Omental fat pad (tissue), 4 donors: ENCODE results near the gene OPCML. TPM values are rescaled to one million over a fixed set of nuclear protein-coding genes. Genes with fewer than 3 reads are reported as not detected.

ENCODE experiments used
- ATAC-seq: fragments of 150-250 bp; one replicate; pipeline ENCODE4 v1.9.1; 2016; ENCODE audit warnings: mild to moderate bottlenecking, moderate library complexity; ENCODE audit not compliant: low FRiP score
- DNase-seq: peaks from one replicate; pipeline ENCODE4 v3.0.0-alpha.2; 2019; ENCODE audit warnings: low spot score
- total RNA-seq, 4 donors: library from RNA; depleted of rRNA; stranded (reverse); fragments of >200 nt; gene quantifications; one replicate each; pipeline ENCODE4 v1.1.0, GENCODE V29; 2016
- TF ChIP-seq, protein P1 (sequence below), 3 donors: fragments of 450-650 bp; IDR thresholded peaks; one replicate each; pipeline ENCODE4 v1.5.1; 2016 to 2017; ENCODE audit warnings: antibody characterized with exemption in 3 of 3, mild to moderate bottlenecking in 3 of 3, moderate library complexity in 2 of 3

The OPCML gene
- total RNA-seq, 4 donors from 2014 or later = 0.32 TPM; not detected in 3

DNA sequence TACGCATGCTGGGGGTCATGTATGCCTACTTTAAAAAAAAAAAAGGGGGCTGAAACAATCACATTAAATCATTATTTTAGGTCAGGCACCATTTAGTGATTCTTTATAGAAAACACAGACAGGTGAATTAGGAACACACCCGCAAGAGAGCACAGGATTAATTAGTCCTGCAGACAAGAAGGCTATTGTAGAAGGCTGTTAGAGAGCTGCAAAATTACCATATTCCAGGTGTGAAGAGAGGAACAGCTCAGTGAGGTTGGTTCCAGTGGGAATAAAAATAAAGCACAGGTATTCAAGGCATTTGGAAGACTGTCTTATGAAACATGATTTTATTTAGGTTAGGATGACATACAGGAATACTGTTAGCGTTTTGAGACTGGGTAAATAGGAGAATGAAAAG is 649.1 kb downstream of the OPCML start:
- TF ChIP-seq, protein P1, sequence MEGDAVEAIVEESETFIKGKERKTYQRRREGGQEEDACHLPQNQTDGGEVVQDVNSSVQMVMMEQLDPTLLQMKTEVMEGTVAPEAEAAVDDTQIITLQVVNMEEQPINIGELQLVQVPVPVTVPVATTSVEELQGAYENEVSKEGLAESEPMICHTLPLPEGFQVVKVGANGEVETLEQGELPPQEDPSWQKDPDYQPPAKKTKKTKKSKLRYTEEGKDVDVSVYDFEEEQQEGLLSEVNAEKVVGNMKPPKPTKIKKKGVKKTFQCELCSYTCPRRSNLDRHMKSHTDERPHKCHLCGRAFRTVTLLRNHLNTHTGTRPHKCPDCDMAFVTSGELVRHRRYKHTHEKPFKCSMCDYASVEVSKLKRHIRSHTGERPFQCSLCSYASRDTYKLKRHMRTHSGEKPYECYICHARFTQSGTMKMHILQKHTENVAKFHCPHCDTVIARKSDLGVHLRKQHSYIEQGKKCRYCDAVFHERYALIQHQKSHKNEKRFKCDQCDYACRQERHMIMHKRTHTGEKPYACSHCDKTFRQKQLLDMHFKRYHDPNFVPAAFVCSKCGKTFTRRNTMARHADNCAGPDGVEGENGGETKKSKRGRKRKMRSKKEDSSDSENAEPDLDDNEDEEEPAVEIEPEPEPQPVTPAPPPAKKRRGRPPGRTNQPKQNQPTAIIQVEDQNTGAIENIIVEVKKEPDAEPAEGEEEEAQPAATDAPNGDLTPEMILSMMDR (IDR thresholded peaks at IDR 0.05) = no peak
- ATAC-seq (no peak), DNase-seq (no peak)

DNA sequence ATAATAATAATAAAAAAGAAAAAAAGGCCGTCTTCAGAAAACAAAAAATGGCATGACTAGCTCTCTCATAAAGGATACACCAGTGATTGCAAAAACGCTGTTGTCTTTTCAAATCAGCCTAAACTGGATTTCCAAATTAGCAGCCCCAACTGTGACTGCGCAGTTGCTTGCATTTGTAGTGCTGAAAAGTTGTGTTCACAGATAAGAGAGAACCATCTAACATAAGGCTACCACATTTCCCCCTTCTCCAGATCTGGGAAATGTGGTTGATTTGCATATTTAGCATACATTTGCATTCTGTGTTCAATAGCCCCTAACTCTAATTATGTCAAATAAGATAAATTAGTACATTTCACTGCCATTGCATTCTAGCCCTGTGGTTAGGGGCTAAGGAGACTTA is 650.7 kb downstream of the OPCML start:
- ATAC-seq = no peak
- TF ChIP-seq, protein P1 (IDR thresholded peaks at IDR 0.05) = no peak
- no peak for DNase-seq

DNA sequence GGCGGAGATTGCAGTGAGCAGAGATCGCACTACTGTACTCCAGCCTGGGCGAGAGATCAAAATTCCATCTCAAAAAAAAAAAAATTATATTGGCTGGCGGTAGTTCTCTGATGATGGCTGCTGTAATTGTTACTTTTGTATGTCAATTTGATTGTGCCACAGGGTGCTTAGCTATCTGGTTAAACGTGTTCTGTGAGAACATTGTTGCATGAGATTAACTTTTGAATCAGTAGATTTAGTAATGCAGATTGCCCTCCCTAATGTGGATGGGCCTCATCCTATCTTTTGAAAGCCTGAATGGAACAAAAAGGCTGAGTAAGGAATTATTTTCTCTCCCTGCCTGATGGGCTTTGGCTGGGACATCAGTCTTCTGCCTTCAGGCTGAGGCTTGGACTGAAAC is 654.2 kb downstream of the OPCML start:
- DNase-seq = no peak
- TF ChIP-seq, protein P1 (IDR thresholded peaks at IDR 0.05) = no peak
- no peak for ATAC-seq

DNA sequence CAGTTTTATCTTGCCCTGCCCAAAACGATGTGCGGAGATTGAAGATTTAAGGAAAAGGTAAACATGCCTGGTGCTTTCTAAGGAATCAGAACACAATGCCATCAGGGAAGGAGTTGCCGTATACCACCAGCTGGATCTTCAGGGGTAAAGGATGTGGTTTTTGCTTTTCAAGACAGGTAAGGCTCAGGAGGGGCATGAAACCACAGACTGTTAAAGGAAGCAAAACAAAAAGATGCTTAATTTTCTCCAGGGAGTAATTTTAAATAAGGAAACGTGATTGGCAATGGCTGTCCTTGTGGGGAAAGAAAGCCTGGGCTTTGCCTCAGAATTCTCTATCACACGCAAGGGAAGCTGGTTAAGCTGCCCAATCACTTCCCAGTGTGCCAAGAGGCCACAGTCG is 655.6 kb downstream of the OPCML start:
- DNase-seq (no peak), ATAC-seq (no peak)
- TF ChIP-seq, protein P1 (IDR thresholded peaks at IDR 0.05) = no peak

DNA sequence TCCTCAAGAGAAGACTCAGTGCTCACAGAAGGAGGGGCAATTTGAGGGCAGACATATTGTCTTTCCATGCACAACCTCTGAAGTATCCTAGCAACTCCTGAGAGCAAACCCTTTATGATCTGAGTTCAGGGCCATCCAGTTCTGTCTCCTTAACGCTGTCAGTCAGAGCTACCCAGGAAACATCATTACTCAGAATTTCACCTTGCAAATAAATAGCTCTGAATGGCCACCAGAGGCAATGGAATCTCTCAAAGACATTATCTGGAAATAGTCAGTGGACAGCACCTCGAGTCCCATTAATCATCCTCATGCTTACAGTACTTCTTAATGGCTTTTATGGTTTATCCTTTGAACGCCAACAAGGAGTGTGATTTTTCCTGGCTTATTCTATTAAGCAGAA is 656.1 kb downstream of the OPCML start:
- TF ChIP-seq, protein P1 (IDR thresholded peaks at IDR 0.05) = no peak
- no peak for DNase-seq

DNA sequence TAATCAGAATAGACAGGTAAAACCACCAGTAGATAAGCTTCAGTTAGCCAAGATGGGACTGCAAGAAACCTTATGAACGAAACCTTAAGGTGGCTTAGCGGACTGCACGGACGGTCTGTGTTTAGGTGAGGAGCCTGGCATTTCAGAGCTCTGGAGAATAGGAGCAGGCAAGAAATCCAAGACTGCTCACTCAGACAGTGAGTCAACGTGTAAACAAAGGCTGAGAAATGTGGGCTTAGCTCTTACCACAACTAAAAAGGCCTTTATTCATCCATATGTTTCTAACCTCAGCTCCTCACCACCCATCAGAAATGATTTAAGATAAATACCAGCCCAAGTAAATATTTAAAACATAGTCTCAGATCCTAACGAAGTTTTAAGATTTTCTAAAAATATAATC is 657.7 kb downstream of the OPCML start:
- TF ChIP-seq, protein P1 (IDR thresholded peaks at IDR 0.05) = no peak
- DNase-seq (no peak), ATAC-seq (no peak)

More for the DNA sequence above, 656.1 kb downstream of the OPCML start:
- no peak for ATAC-seq

DNA sequence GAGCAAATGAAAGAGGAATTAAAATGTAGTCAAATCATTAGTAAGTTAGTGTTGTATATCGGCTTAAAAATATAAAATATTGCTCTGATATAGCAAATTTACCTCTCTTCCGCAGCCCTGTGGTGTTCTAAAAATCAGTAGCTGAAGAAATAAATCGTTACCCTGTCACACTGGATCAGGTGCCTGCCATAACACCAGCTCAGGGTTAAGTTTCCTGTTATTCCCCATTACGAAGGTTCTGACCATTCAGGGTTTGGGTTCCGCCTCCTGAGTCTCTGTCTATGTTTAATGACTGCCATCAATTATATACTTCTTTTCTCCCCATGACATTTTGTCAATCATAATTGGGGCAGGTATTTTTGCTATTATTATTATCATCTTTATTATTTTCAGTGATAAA is 658.5 kb downstream of the OPCML start:
- ATAC-seq (no peak), DNase-seq (no peak)
- TF ChIP-seq, protein P1 (IDR thresholded peaks at IDR 0.05) = no peak
